Measurements from ENCODE around the gene SPATA6.
"Not testable (repeated sequence)": the region's sequence is repeated elsewhere in the genome, so short reads cannot be mapped to it uniquely, and the experiment has no call there.

The SPATA6 gene

GRCh38 chr1:48480504-48480903, 8.5 kb upstream of the SPATA6 start:
- H3K4me3 ChIP-seq (ENCODE audit: control insufficient read depth, low read depth, low read length): no peak overlapping the region
- no peak for DNase-seq (ENCODE audit: low read depth)
- TF ChIP-seq CTCF (conservative IDR thresholded peaks at IDR 0.05; ENCODE audit: control insufficient read depth, insufficient read depth, low read depth, low read length): no peak

- not testable (repeated sequence) for H3K4me3 ChIP-seq (ENCODE audit: control insufficient read depth, low read depth, low read length); DNase-seq (ENCODE audit: low read depth)
Measured at GRCh38 chr1:48480023-48480422, 8.0 kb upstream of the SPATA6 start.

- no peak for TF ChIP-seq CTCF (conservative IDR thresholded peaks at IDR 0.05; ENCODE audit: control insufficient read depth, insufficient read depth, low read depth, low read length)
- peak; percentile 2 for DNase-seq (ENCODE audit: low read depth)
- peak overlapping the region; percentile 64 for H3K4me3 ChIP-seq (ENCODE audit: control insufficient read depth, low read depth, low read length)
Measured at GRCh38 chr1:48472638-48473037, 634 bp upstream of the SPATA6 start.

- no peak for TF ChIP-seq CTCF (conservative IDR thresholded peaks at IDR 0.05; ENCODE audit: control insufficient read depth, insufficient read depth, low read depth, low read length)
- H3K4me3 ChIP-seq (ENCODE audit: control insufficient read depth, low read depth, low read length): peak overlapping the region; percentile 63
- peak; percentile 19 for DNase-seq (ENCODE audit: low read depth)
Measured at GRCh38 chr1:48470950-48471690, 884 bp downstream of the SPATA6 start.

- no peak for TF ChIP-seq CTCF (conservative IDR thresholded peaks at IDR 0.05; ENCODE audit: control insufficient read depth, insufficient read depth, low read depth, low read length)
- H3K4me3 ChIP-seq (ENCODE audit: control insufficient read depth, low read depth, low read length): peak overlapping the region; percentile 63
Measured at GRCh38 chr1:48470481-48470855, 1.5 kb downstream of the SPATA6 start.

GRCh38 chr1:48469616-48470480, 2.2 kb downstream of the SPATA6 start:
- peak overlapping the region; percentile 44 for H3K4me3 ChIP-seq (ENCODE audit: control insufficient read depth, low read depth, low read length)
- no peak for TF ChIP-seq CTCF (conservative IDR thresholded peaks at IDR 0.05; ENCODE audit: control insufficient read depth, insufficient read depth, low read depth, low read length)
- DNase-seq (ENCODE audit: low read depth): peak; percentile 85

More at GRCh38 chr1:48470481-48470855, 1.5 kb downstream of the SPATA6 start:
- DNase-seq (ENCODE audit: low read depth): peak; percentile 63

- no peak for TF ChIP-seq CTCF (conservative IDR thresholded peaks at IDR 0.05; ENCODE audit: control insufficient read depth, insufficient read depth, low read depth, low read length)
- H3K4me3 ChIP-seq (ENCODE audit: control insufficient read depth, low read depth, low read length): no peak overlapping the region
- no peak for DNase-seq (ENCODE audit: low read depth)
Measured at GRCh38 chr1:48466594-48466993, 5.4 kb downstream of the SPATA6 start.
